Activated CD4-positive, alpha-beta T cell treated with anti-CD3 and anti-CD28 coated beads, Interleukin-2, amount 10 ng/mL, durations not matched to agents 7 days and 5 days (primary cell): Measurements from ENCODE around the gene CFAP97. TPM values are rescaled to one million over a fixed set of nuclear protein-coding genes. Genes with fewer than 3 reads are reported as not detected.

Source experiments
- CTCF ChIA-PET: fragments of 350-600 bp; sonication (Branson Sonifier 250); formaldehyde crosslinking; loops from one replicate; lab custom pipeline; 2021; ENCODE audit warnings: antibody characterized with exemption; lab: Charles Lee
- POLR2A ChIA-PET: fragments of 350-600 bp; sonication (Branson Sonifier 250); formaldehyde crosslinking; loops from one replicate; lab custom pipeline; 2021; ENCODE audit warnings: antibody characterized with exemption; lab: Charles Lee
- DNase-seq: peaks from one replicate; pipeline ENCODE4 v3.0.0-alpha.2; 2020
- H3K27ac Mint-ChIP-seq: one replicate; pipeline ENCODE4 v1.8.0; 2021; ENCODE audit warnings: mild to moderate bottlenecking, moderate library complexity, mixed read lengths
- H3K27me3 Mint-ChIP-seq: one replicate; pipeline ENCODE4 v1.8.0; 2021; ENCODE audit warnings: mixed read lengths
- H3K36me3 Mint-ChIP-seq: one replicate; pipeline ENCODE4 v1.8.0; 2021; ENCODE audit warnings: low read depth, mixed read lengths
- H3K4me1 Mint-ChIP-seq: one replicate; pipeline ENCODE4 v1.8.0; 2021; ENCODE audit warnings: mixed read lengths
- H3K4me3 Mint-ChIP-seq: one replicate; pipeline ENCODE4 v1.8.0; 2021; ENCODE audit warnings: mild to moderate bottlenecking, moderate library complexity, mixed read lengths
- H3K9me3 Mint-ChIP-seq: one replicate; pipeline ENCODE4 v1.8.0; 2021; ENCODE audit warnings: mixed read lengths
- total RNA-seq, 2 experiments: library from RNA; stranded (reverse); gene quantifications; one replicate each; pipeline ENCODE4 v1.2.3, GENCODE V29; 2021

The CFAP97 gene
- total RNA-seq, 2 experiments from 2014 or later = 32.4 to 44.3 TPM

DNA sequence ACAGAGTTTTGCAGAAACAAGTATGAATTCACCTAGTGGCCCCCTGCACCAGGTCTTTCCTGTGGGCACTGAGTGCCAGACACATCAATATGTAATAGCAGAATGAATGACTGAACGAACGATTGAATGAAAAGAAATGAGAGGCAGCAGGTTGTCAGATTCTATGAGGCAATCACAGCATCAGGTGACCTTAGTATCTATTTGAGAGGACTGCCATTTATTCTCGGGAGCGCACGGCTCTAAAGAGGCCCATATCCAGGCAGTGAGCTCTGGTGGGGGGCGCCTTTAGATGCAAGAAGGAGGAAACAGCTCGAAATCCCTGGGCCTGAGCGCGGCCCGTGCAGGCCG is 61.3 kb downstream of the CFAP97 start:
- Mint-ChIP-seq H3K27me3 (peaks cover 51% of the 10 kb centered on the region), H3K36me3 (no peaks in the 10 kb centered on the region), H3K9me3 (no peaks in the 10 kb centered on the region), H3K4me3 (peak overlapping the region; percentile 74), H3K4me1 (peaks cover 10% of the 10 kb centered on the region), H3K27ac (no peak overlapping the region)
- CTCF ChIA-PET = interaction anchor here (1.0 to 1.9 kb wide), 5 partner anchors 8 to 41 kb away, joined by 3 to 7 read pairs (median 5); no protein-coding TSS in a partner anchor
- POLR2A ChIA-PET = no interaction called here
- no peak for DNase-seq

GRCh38 chr4:185141777-185142176 is 62.0 kb downstream of the CFAP97 start:
- no peaks in the 10 kb centered on the region for H3K9me3 Mint-ChIP-seq
- no peak overlapping the region for H3K27ac Mint-ChIP-seq
- ChIA-PET POLR2A (no interaction called here), CTCF (interaction anchor here (1.9 kb wide), 1 partner anchor 42 kb away, joined by 7 read pairs; no protein-coding TSS in a partner anchor)
- DNase-seq = no peak
- no peaks in the 10 kb centered on the region for H3K36me3 Mint-ChIP-seq
- peaks cover 10% of the 10 kb centered on the region for H3K4me1 Mint-ChIP-seq
- peaks cover 52% of the 10 kb centered on the region for H3K27me3 Mint-ChIP-seq
- H3K4me3 Mint-ChIP-seq = no peak overlapping the region

DNA sequence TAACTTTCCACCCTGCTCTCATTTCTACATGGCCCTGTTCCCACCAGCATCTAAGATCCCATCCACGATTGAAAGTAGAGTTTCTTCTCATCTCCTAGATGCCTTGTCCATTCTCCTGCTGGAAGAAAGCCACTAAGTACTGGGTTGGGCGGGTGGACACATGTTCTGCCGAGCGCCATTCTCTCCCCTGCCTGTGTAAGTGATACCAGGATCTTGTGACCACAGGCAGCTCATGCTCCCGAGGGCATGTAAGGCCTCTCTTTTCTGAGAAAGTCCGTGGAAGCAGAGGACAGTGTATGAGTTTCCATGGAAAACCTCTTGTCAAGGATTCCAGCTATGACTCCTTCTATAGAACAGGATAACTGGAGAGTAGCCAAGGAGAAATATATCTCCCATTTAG is 64.1 kb downstream of the CFAP97 start:
- POLR2A ChIA-PET = no interaction called here
- Mint-ChIP-seq H3K27ac (no peak overlapping the region), H3K4me1 (peaks cover 10% of the 10 kb centered on the region), H3K9me3 (no peaks in the 10 kb centered on the region), H3K4me3 (no peak overlapping the region), H3K36me3 (no peaks in the 10 kb centered on the region), H3K27me3 (peaks cover 48% of the 10 kb centered on the region)
- CTCF ChIA-PET = interaction anchor here (1.0 kb wide), 1 partner anchor 21 kb away, joined by 3 read pairs; no protein-coding TSS in a partner anchor
- DNase-seq = no peak

- Mint-ChIP-seq H3K9me3 (no peaks in the 10 kb centered on the region), H3K27ac (no peak overlapping the region), H3K27me3 (peaks cover 42% of the 10 kb centered on the region), H3K36me3 (no peaks in the 10 kb centered on the region), H3K4me3 (no peak overlapping the region), H3K4me1 (peaks cover 5% of the 10 kb centered on the region)
- POLR2A ChIA-PET = no interaction called here
- CTCF ChIA-PET = interaction anchor here (0.8 kb wide), 1 partner anchor 46 kb away, joined by 3 read pairs; no protein-coding TSS in a partner anchor
- DNase-seq = no peak
Observed at GRCh38 chr4:185138161-185138560, 65.6 kb downstream of the CFAP97 start.

GRCh38 chr4:185137233-185137925 is 66.4 kb downstream of the CFAP97 start:
- no peak for DNase-seq
- ChIA-PET CTCF (interaction anchor here (0.8 kb wide), 1 partner anchor 47 kb away, joined by 3 read pairs; no protein-coding TSS in a partner anchor), POLR2A (no interaction called here)
- Mint-ChIP-seq H3K4me3 (no peak overlapping the region), H3K36me3 (no peaks in the 10 kb centered on the region), H3K27me3 (peaks cover 40% of the 10 kb centered on the region), H3K9me3 (no peaks in the 10 kb centered on the region), H3K27ac (no peak overlapping the region), H3K4me1 (peaks cover 2% of the 10 kb centered on the region)

GRCh38 chr4:185134307-185134869 is 69.4 kb downstream of the CFAP97 start:
- Mint-ChIP-seq H3K4me1 (no peaks in the 10 kb centered on the region), H3K27me3 (peaks cover 35% of the 10 kb centered on the region), H3K9me3 (no peaks in the 10 kb centered on the region), H3K27ac (no peak overlapping the region), H3K4me3 (no peak overlapping the region), H3K36me3 (no peaks in the 10 kb centered on the region)
- CTCF ChIA-PET = interaction anchor here (0.9 to 1.5 kb wide), 4 partner anchors 9 to 129 kb away, joined by 3 to 7 read pairs (median 3); partner anchors contain the start of gene SLC25A4
- peak; percentile 31 for DNase-seq
- POLR2A ChIA-PET = no interaction called here

- peak; percentile 9 for DNase-seq
- no peak overlapping the region for H3K27ac Mint-ChIP-seq
- peaks cover 64% of the 10 kb centered on the region for H3K27me3 Mint-ChIP-seq
- H3K9me3 Mint-ChIP-seq = no peaks in the 10 kb centered on the region
- POLR2A ChIA-PET = no interaction called here
- H3K4me3 Mint-ChIP-seq = peak overlapping the region; percentile 41
- H3K4me1 Mint-ChIP-seq = peaks cover 11% of the 10 kb centered on the region
- H3K36me3 Mint-ChIP-seq = no peaks in the 10 kb centered on the region
- CTCF ChIA-PET = interaction anchor here (0.9 to 1.5 kb wide), 3 partner anchors 10 to 46 kb away, joined by 3 to 5 read pairs (median 3); partner anchors contain the start of gene SLC25A4
Observed at GRCh38 chr4:185128272-185129119, 75.3 kb downstream of the CFAP97 start.

DNA sequence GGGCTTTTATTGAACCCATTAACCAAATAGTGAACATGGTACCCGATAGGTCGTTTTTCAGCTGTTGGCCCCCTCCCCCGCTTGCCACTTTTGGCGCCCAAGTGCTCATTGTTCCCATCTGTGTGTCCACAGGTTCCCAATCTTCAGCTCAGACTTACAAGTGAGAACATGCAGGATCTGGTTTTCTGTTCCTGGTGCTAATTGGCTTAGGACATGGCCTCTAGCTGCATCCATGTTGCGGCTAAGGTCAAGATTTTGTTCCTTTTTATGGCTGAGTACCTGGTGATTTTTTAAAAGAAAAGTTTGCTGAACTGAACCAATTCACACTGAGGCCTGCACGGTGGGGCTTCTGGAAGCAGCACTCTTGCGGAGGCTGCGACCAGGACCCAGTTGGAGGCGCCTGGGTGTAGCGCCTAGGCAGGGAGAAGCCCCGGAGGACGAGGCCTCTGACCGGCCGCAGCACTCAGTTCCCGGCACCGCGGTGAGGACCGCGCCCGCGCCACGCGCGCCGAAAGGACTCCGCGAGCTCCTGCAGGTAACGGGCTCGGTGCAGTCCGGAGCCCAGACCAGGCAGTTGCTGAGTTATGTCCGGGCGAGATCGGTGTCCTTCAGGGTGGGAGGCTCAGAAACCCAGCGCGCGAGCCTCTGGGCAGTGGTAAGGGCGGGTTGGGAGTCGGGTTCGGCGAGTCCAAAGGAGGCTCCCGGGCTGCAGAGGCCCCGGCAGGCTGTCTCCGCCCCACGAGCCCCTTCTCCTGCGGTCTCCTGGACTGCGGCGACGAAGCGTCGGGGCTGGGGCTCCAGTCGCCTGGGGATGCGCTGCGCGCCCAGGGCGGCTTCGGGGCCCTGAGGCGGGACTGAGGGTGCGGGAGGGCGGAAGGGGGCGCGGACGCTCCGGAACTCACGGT is 76.5 kb downstream of the CFAP97 start:
- CTCF ChIA-PET = interaction anchor here (1.5 kb wide), 1 partner anchor 16 kb away, joined by 5 read pairs; the partner anchor contains the start of gene SLC25A4
- peaks cover 73% of the 10 kb centered on the region for H3K27me3 Mint-ChIP-seq

GRCh38 chr4:185124006-185124405 is 79.8 kb downstream of the CFAP97 start:
- Mint-ChIP-seq H3K4me3 (no peak overlapping the region), H3K27ac (no peak overlapping the region), H3K36me3 (no peaks in the 10 kb centered on the region), H3K4me1 (peaks cover 18% of the 10 kb centered on the region), H3K9me3 (no peaks in the 10 kb centered on the region), H3K27me3 (peaks cover 66% of the 10 kb centered on the region)
- ChIA-PET POLR2A (no interaction called here), CTCF (no interaction called here)
- no peak for DNase-seq

More for the DNA sequence above, 76.5 kb downstream of the CFAP97 start:
- Mint-ChIP-seq H3K4me3 (peak overlapping the region; percentile 47), H3K9me3 (no peaks in the 10 kb centered on the region), H3K27ac (no peak overlapping the region), H3K4me1 (peaks cover 19% of the 10 kb centered on the region), H3K36me3 (no peaks in the 10 kb centered on the region)
- no peak for DNase-seq
- POLR2A ChIA-PET = no interaction called here

- Mint-ChIP-seq H3K27me3 (peaks cover 64% of the 10 kb centered on the region), H3K36me3 (no peaks in the 10 kb centered on the region), H3K9me3 (no peaks in the 10 kb centered on the region)
Observed at GRCh38 chr4:185122681-185123345, 81.0 kb downstream of the CFAP97 start.

DNA sequence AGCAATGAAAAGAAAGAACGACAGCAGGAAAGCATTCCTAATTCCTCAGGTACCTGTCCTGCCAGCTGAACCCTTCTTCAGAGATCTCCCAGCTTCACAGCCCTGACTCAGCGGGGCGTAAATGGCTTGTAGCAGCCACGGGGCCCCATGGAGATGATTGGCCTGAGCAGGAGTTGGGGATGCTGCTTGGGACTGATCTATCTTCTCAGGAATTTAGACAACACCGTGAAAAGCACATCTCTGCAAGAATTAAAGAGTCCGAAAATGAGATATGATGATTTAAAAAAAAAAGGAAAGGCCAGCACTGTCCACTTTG is 83.2 kb downstream of the CFAP97 start:
- H3K4me3 Mint-ChIP-seq = no peak overlapping the region
- ChIA-PET CTCF (no interaction called here), POLR2A (no interaction called here)
- no peak for DNase-seq
- no peaks in the 10 kb centered on the region for H3K9me3 Mint-ChIP-seq
- no peaks in the 10 kb centered on the region for H3K36me3 Mint-ChIP-seq
- peaks cover 9% of the 10 kb centered on the region for H3K4me1 Mint-ChIP-seq
- H3K27me3 Mint-ChIP-seq = peaks cover 55% of the 10 kb centered on the region
- H3K27ac Mint-ChIP-seq = no peak overlapping the region

More at GRCh38 chr4:185122681-185123345, 81.0 kb downstream of the CFAP97 start:
- no peak for DNase-seq
- H3K4me3 Mint-ChIP-seq = no peak overlapping the region
- peaks cover 13% of the 10 kb centered on the region for H3K4me1 Mint-ChIP-seq
- POLR2A ChIA-PET = no interaction called here
- H3K27ac Mint-ChIP-seq = no peak overlapping the region
- CTCF ChIA-PET = interaction anchor here (0.5 kb wide), 1 partner anchor 271 kb away, joined by 3 read pairs; no protein-coding TSS in a partner anchor
